Activated B cell treated with CpG ODN at 0.5 μM for 24 hours (primary cell): Measurements from ENCODE around the gene ARHGAP15. TPM values are rescaled to one million over a fixed set of nuclear protein-coding genes. Genes with fewer than 3 reads are reported as not detected.

Experiments used
- ATAC-seq: fragments of 200-7000 bp; cut with Tn5 transposase; one replicate; pipeline ENCODE4 v1.10.0; 2021; ENCODE audit warnings: low read depth, mild to moderate bottlenecking, moderate library complexity
- CTCF ChIA-PET: fragments of 350-600 bp; sonication (Branson Sonifier 250); formaldehyde crosslinking; loops from one replicate; lab custom pipeline; 2021; ENCODE audit warnings: antibody characterized with exemption; lab: Charles Lee
- POLR2A ChIA-PET: fragments of 350-600 bp; sonication (Branson Sonifier 250); formaldehyde crosslinking; loops from one replicate; lab custom pipeline; 2021; ENCODE audit warnings: antibody characterized with exemption; lab: Charles Lee
- DNase-seq: peaks from one replicate; pipeline ENCODE4 v3.0.0; 2022
- H3K27ac Mint-ChIP-seq: one replicate; pipeline ENCODE4 v1.8.0; 2020; ENCODE audit warnings: mixed read lengths
- H3K27me3 Mint-ChIP-seq: one replicate; pipeline ENCODE4 v1.8.0; 2021; ENCODE audit warnings: mixed read lengths
- H3K36me3 Mint-ChIP-seq: one replicate; pipeline ENCODE4 v1.8.0; 2021; ENCODE audit warnings: low read depth, mixed read lengths
- H3K4me1 Mint-ChIP-seq: one replicate; pipeline ENCODE4 v1.8.0; 2021; ENCODE audit warnings: mixed read lengths
- H3K4me3 Mint-ChIP-seq: one replicate; pipeline ENCODE4 v1.8.0; 2020; ENCODE audit warnings: mild to moderate bottlenecking, mixed read lengths
- H3K9me3 Mint-ChIP-seq: one replicate; pipeline ENCODE4 v1.8.0; 2020; ENCODE audit warnings: mixed read lengths
- CTCF ChIP-seq: fragments of 200-600 bp; IDR thresholded peaks from one replicate; pipeline ENCODE4 v1.8.0; 2022; ENCODE audit warnings: antibody characterized with exemption, mild to moderate bottlenecking
- intact Hi-C: fragments of 100-400 bp; cut with micrococcal nuclease; formaldehyde crosslinking; loops from one replicate; pipeline ENCODE4 v1.15.1; 2024
- total RNA-seq: library from RNA; stranded (reverse); gene quantifications from 2 replicates; pipeline ENCODE4 v1.2.3, GENCODE V29; 2022

Gene ARHGAP15
- total RNA-seq, 1 donor from 2014 or later: 112 TPM

- no peak overlapping the region for H3K4me3 Mint-ChIP-seq
- H3K36me3 Mint-ChIP-seq: peaks cover 77% of the 10 kb centered on the region
- no peak for DNase-seq
- intact Hi-C loops: no loop called here
- peaks cover 19% of the 10 kb centered on the region for H3K9me3 Mint-ChIP-seq
- TF ChIP-seq CTCF: no peak
- no peak for ATAC-seq
- ChIA-PET POLR2A (no interaction called here), CTCF (no interaction called here)
- H3K27me3 Mint-ChIP-seq: no peaks in the 10 kb centered on the region
- no peak overlapping the region for H3K27ac Mint-ChIP-seq
- no peaks in the 10 kb centered on the region for H3K4me1 Mint-ChIP-seq
Measured at GRCh38 chr2:143649226-143649740, 520.1 kb downstream of the ARHGAP15 start.

GRCh38 chr2:143652692-143653091, 523.5 kb downstream of the ARHGAP15 start:
- intact Hi-C loops: no loop called here
- peaks cover 19% of the 10 kb centered on the region for H3K9me3 Mint-ChIP-seq
- H3K4me1 Mint-ChIP-seq: no peaks in the 10 kb centered on the region
- peaks cover 77% of the 10 kb centered on the region for H3K36me3 Mint-ChIP-seq
- DNase-seq (no peak), ATAC-seq (no peak)
- no peaks in the 10 kb centered on the region for H3K27me3 Mint-ChIP-seq
- POLR2A ChIA-PET: no interaction called here
- no peak overlapping the region for H3K4me3 Mint-ChIP-seq
- no peak overlapping the region for H3K27ac Mint-ChIP-seq
- CTCF ChIA-PET: no interaction called here
- TF ChIP-seq CTCF: no peak

- CTCF ChIA-PET: no interaction called here
- Mint-ChIP-seq H3K27ac (no peak overlapping the region), H3K4me1 (no peaks in the 10 kb centered on the region), H3K4me3 (no peak overlapping the region), H3K9me3 (peaks cover 2% of the 10 kb centered on the region), H3K27me3 (no peaks in the 10 kb centered on the region), H3K36me3 (peaks cover 33% of the 10 kb centered on the region)
- ATAC-seq (no peak), DNase-seq (no peak)
- TF ChIP-seq CTCF: no peak
- intact Hi-C loops: no loop called here
- POLR2A ChIA-PET: no interaction called here
Measured at GRCh38 chr2:143668234-143668633, 539.0 kb downstream of the ARHGAP15 start.

- ChIA-PET POLR2A (no interaction called here), CTCF (no interaction called here)
- intact Hi-C loops: no loop called here
- ATAC-seq (no peak), DNase-seq (no peak)
- Mint-ChIP-seq H3K4me1 (peaks cover 3% of the 10 kb centered on the region), H3K4me3 (no peak overlapping the region), H3K9me3 (no peaks in the 10 kb centered on the region), H3K27ac (no peak overlapping the region), H3K27me3 (no peaks in the 10 kb centered on the region), H3K36me3 (peaks cover 59% of the 10 kb centered on the region)
- no peak for TF ChIP-seq CTCF
Measured at GRCh38 chr2:143674051-143674450, 544.8 kb downstream of the ARHGAP15 start.

GRCh38 chr2:143675021-143675420, 545.8 kb downstream of the ARHGAP15 start:
- Mint-ChIP-seq H3K4me3 (no peak overlapping the region), H3K4me1 (peaks cover 3% of the 10 kb centered on the region), H3K9me3 (no peaks in the 10 kb centered on the region), H3K27me3 (no peaks in the 10 kb centered on the region), H3K36me3 (peaks cover 58% of the 10 kb centered on the region), H3K27ac (no peak overlapping the region)
- intact Hi-C loops: no loop called here
- no peak for TF ChIP-seq CTCF
- CTCF ChIA-PET: no interaction called here
- DNase-seq (no peak), ATAC-seq (no peak)
- POLR2A ChIA-PET: no interaction called here
